Measurements from ENCODE around the gene CAMTA1. TPM values are rescaled to one million over a fixed set of nuclear protein-coding genes. Genes with fewer than 3 reads are reported as not detected.

Gene CAMTA1
- total and polyA plus RNA-seq, 8 donors: 42.8 to 213 (median 118) TPM

- DNase-seq: no peak
- 61 to 75% (median 69%) methylated on average over 5 to 7 of the region's 7 CpGs for WGBS, 5 donors
Measured at GRCh38 chr1:7529917-7530316, 744.7 kb downstream of the CAMTA1 start.

GRCh38 chr1:7531562-7532340 lies 746.5 kb downstream of the CAMTA1 start:
- TF ChIP-seq EP300 (IDR thresholded peaks at IDR 0.05) (no peak), CTCF (IDR thresholded peaks at IDR 0.05) (no peak)
- H3K4me1 ChIP-seq: peaks cover 0 to 10% (median 4%) of the 10 kb centered on the region in 4 donors
- peaks cover 0 to 36% (median 12%) of the 10 kb centered on the region in 3 donors for H3K27me3 ChIP-seq
- H3K9me3 ChIP-seq: no peaks in the 10 kb centered on the region
- intact Hi-C loops (cut with DNase I; ENCODE audit: low total_unique reads): no loop called here
- no peak overlapping the region for H3K4me3 ChIP-seq
- no peak for DNase-seq
- 80 to 88% (median 85%) methylated on average over 18 of the region's 18 CpGs for whole genome bisulfite sequencing, 5 donors
- H3K36me3 ChIP-seq: no peaks in the 10 kb centered on the region
- no peak overlapping the region for H3K27ac ChIP-seq

More at GRCh38 chr1:7529917-7530316, 744.7 kb downstream of the CAMTA1 start:
- Histone ChIP-seq H3K27ac (no peak overlapping the region), H3K27me3 (peaks cover 0 to 24% (median 5%) of the 10 kb centered on the region in 3 donors), H3K36me3 (no peaks in the 10 kb centered on the region), H3K4me3 (no peak overlapping the region), H3K4me1 (peaks cover 0 to 10% (median 4%) of the 10 kb centered on the region in 4 donors), H3K9me3 (no peaks in the 10 kb centered on the region)
- TF ChIP-seq EP300 (IDR thresholded peaks at IDR 0.05) (no peak), POLR2AphosphoS5 (IDR thresholded peaks at IDR 0.05) (no peak), CTCF (IDR thresholded peaks at IDR 0.05) (no peak), POLR2A (IDR thresholded peaks at IDR 0.05) (no peak)
- intact Hi-C loops (cut with DNase I; ENCODE audit: low total_unique reads): no loop called here

- peaks cover 0 to 44% (median 16%) of the 10 kb centered on the region in 3 donors for H3K27me3 ChIP-seq
- H3K4me3 ChIP-seq: no peak overlapping the region
- 77 to 86% (median 85%) methylated on average over 6 to 10 of the region's 10 CpGs for WGBS, 5 donors
- no peaks in the 10 kb centered on the region for H3K36me3 ChIP-seq
- no peak for DNase-seq
- no peak overlapping the region for H3K27ac ChIP-seq
- H3K4me1 ChIP-seq: peaks cover 0 to 10% (median 4%) of the 10 kb centered on the region in 4 donors
- intact Hi-C loops (cut with DNase I; ENCODE audit: low total_unique reads): no loop called here
- TF ChIP-seq CTCF (IDR thresholded peaks at IDR 0.05) (no peak), EP300 (IDR thresholded peaks at IDR 0.05) (no peak), POLR2AphosphoS5 (IDR thresholded peaks at IDR 0.05) (no peak), POLR2A (IDR thresholded peaks at IDR 0.05) (no peak)
- no peaks in the 10 kb centered on the region for H3K9me3 ChIP-seq
Measured at GRCh38 chr1:7533006-7533405, 747.8 kb downstream of the CAMTA1 start.

- 20 to 28% (median 21%) methylated on average over 14 to 24 of the region's 24 CpGs for WGBS, 5 donors
- Histone ChIP-seq H3K4me3 (no peak overlapping the region), H3K27ac (no peak overlapping the region), H3K27me3 (peaks cover 0 to 44% (median 16%) of the 10 kb centered on the region in 3 donors), H3K9me3 (no peaks in the 10 kb centered on the region), H3K36me3 (no peaks in the 10 kb centered on the region), H3K4me1 (peaks cover 0 to 10% (median 4%) of the 10 kb centered on the region in 4 donors)
- peak in 1 of 2 donors; percentile 77 for DNase-seq
- TF ChIP-seq CTCF (IDR thresholded peaks at IDR 0.05) (no peak), POLR2AphosphoS5 (IDR thresholded peaks at IDR 0.05) (no peak), EP300 (IDR thresholded peaks at IDR 0.05) (no peak), POLR2A (IDR thresholded peaks at IDR 0.05) (no peak)
- intact Hi-C loops (cut with DNase I; ENCODE audit: low total_unique reads): no loop called here
Measured at GRCh38 chr1:7534061-7534825, 749.0 kb downstream of the CAMTA1 start.

All from stomach (tissue), 9 donors.